Measurements from ENCODE around the gene CACNA1C.

Gene CACNA1C

DNA sequence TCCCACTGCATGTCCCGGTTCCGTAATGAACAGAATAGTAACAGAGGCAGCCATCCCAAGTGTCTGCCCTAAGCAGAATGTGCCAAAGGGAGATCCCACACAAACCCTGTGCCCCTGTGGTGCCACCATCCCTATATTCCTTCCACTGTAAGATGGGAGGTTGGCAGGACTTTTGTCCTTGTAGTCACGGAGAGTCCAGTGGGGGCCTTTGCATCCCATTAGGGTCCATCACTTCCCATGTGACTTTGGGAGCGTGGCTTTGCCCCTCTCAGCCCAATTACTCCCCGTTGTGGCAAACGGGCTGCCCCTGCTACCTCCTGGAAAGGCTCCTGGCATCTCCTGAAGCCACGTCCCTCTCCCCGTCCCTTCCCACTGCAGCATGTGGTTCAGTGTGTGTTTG lies 552.5 kb downstream of the CACNA1C start:
- DNase-seq (ENCODE audit: low spot score): no peak

GRCh38 chr12:2606186-2606910 lies 553.6 kb downstream of the CACNA1C start:
- DNase-seq (ENCODE audit: low spot score): no peak

- no peak for DNase-seq (ENCODE audit: low spot score)
These were observed 555.3 kb downstream of the CACNA1C start for GRCh38 chr12:2607881-2608607.

GRCh38 chr12:2608608-2608945 lies 555.8 kb downstream of the CACNA1C start:
- no peak for DNase-seq (ENCODE audit: low spot score)

DNA sequence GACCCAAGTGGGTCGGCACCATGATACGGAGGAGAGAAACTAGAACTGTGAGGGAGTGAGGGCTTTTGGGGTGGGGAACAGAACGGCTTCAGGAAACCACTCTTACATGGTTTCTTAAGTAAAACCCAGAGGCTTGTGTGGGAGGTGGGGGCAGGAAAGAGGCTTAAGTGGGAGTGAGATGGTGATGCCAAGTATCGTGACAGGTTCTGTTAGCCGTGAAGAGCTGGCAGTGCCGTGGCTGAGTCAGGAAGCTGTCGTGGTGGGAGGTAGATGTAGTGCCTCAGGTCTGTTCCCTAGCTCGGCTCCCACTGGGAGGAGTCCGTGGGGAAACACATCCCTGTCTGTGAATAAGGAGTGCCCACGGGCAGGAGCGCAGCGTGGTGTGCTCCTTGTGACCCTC lies 556.2 kb downstream of the CACNA1C start:
- DNase-seq (ENCODE audit: low spot score): no peak

DNA sequence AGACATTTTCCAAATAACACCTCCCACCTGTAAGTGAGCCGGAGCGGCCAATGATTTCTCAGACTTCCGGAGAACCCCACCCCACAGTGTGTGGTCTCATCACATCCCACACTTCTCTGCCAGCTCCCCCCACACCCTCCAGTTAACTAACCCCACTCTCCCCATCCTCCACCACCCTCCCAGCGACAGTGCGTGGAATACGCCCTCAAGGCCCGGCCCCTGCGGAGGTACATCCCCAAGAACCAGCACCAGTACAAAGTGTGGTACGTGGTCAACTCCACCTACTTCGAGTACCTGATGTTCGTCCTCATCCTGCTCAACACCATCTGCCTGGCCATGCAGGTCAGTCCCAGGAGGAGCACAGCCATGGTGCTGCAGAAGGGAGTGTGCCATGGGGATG lies 557.6 kb downstream of the CACNA1C start:
- no peak for DNase-seq (ENCODE audit: low spot score)

- no peak for DNase-seq (ENCODE audit: low spot score)
These were observed 560.7 kb downstream of the CACNA1C start for GRCh38 chr12:2613326-2614073.

- DNase-seq (ENCODE audit: low spot score): no peak
These were observed 561.6 kb downstream of the CACNA1C start for GRCh38 chr12:2614341-2614740.

- no peak for DNase-seq (ENCODE audit: low spot score)
These were observed 563.0 kb downstream of the CACNA1C start for GRCh38 chr12:2615665-2616402.

GRCh38 chr12:2616763-2617162 lies 564.0 kb downstream of the CACNA1C start:
- DNase-seq (ENCODE audit: low spot score): no peak

- DNase-seq (ENCODE audit: low spot score): no peak
These were observed 564.6 kb downstream of the CACNA1C start for GRCh38 chr12:2617365-2617764.

DNA sequence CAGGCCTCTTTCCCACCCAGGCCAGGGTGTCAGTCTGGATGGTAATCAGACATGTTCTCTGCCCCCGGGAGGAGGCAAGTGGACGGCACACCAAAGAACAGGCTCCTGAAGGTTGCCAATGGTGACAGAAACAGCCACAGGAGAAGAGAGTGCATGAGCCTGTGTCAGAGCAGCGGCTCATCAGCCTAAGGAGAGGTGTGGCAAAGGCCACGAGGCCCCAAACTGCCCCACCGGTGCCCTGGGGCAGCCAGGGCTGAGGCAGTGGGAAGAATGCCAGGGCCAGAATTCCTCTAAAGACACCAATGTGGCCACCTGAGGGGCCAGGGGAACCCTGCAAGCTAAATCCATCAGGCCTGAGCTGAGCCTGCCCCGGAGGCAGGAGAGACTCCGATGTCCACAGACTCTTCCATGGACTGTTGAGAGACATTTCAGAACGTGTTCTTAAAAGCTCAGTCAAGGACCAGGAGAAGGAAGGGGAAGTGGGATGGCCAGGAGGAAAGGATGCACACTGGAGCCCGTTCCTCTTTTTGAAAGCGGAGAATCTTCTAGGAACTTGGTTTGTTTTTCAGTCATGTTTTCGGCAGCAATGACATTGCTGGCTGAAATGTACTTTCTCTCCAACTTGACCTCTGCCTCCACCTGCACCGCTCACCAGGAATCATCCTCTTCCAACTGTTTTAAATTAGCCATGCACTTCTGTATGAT lies 565.7 kb downstream of the CACNA1C start:
- DNase-seq (ENCODE audit: low spot score): no peak

- no peak for DNase-seq (ENCODE audit: low spot score)
These were observed 566.3 kb downstream of the CACNA1C start for GRCh38 chr12:2619136-2619535.

DNA sequence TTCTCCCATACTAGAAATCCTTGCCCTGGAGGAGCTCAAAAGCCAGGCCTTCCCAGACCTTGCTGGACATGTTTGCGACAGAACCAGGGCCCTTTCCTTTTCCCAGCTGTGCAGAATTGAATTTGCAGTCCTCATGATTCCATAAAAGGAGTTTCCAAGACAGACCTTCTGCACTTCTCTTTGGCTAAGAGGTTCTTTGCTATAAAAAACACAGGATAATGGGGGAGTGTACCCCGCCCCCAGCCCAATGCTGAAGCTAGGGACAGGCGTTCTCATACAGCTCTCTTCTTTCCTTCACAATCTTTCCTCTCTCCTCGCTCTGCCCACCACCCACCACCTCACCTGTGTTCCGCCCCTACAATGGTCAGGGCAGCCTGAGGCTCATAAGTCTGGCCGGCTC lies 569.7 kb downstream of the CACNA1C start:
- no peak for DNase-seq (ENCODE audit: low spot score)

DNA sequence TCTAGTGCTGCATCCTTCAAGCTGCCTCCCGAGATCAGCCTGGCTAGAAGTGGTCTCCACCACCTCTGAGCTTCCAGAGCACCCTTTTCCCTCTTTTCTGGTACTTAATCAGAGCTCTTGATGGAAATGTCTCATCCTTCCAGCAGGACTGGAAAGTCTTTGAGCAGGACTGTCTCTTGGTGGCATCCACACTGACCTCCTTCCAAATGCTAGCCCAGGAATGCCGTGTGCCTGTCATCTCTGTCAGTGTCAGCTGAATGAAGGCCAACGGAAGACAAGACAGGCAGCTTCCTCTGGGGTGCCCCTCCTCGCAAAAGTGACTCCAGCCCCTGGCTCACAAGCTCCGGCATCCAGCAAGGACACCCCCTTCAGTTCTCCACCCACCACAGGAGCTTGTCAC lies 570.7 kb downstream of the CACNA1C start:
- no peak for DNase-seq (ENCODE audit: low spot score)

DNA sequence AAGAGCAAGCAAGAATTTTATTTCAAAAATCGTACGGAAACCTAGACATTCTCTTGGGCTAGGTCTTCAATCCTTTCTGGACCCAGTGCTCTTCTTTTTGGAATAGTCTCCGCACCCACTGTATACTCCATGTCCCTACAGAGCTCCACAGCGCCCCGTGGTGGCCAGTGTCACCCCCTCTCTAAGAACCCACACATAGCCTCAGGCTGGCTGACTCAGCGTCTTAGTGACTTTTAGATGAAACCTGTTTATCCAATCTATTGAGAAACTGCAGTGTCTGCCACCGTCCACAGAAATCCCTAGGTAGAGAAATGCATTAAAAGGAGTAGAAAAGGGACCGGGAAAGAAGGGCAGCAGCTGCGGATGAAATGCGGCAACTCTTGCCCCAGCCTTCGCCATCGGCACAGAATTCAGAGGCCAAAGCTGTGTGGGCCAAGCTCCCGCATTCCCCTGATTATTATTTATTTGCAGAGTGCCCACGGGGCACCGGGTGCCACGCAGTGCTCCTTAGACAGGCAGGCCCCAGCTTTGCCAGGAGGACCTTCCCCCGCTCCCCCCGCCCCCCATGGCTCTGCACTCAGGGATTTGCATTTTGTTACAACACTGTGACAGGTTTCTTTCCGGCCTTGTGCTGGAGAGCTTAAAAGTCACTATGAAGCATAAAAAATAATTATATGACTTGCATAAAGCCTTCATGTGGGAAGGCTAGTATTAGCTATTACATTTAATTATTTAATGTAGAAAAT lies 571.9 kb downstream of the CACNA1C start:
- peak; percentile 25 for DNase-seq (ENCODE audit: low spot score)

- no peak for DNase-seq (ENCODE audit: low spot score)
These were observed 572.5 kb downstream of the CACNA1C start for GRCh38 chr12:2625289-2625612.

GRCh38 chr12:2627076-2627834 lies 574.5 kb downstream of the CACNA1C start:
- no peak for DNase-seq (ENCODE audit: low spot score)

DNA sequence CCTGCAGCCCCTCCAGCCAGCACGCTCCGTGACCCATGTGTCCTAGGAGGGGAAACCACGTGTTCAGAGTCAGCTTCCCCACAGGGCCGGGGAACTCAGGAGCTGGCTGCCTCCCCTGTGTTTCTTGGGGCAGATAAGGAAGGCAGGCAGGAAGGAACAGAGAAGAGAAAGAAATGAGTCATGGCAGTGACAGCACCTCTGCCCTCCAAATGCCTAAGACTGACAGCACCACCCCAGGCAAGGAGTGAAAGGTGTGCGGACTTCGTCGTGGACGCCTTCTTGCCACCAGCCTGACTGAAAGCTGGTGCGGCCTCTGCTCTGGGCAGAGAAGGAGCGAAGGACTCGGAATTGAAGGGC lies 575.0 kb downstream of the CACNA1C start:
- DNase-seq (ENCODE audit: low spot score): no peak

DNA sequence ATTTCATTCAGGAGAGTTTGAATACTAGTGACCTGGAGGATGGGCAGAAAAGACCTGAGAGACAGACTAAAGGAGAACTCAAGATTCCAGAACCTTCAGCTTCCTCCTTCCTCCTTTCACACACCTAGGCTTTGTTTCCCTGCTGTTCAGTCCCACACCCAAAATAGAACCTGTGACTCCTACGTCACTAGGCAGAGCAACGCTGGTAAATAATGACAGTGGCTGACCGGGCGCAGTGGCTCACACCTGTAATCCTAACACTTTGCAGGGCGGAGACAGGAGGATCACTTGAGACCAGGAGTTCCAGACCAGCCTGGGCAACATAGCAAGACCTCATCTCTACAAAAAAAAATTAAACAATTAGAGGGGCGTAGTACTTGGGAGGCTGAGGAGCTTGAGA lies 575.6 kb downstream of the CACNA1C start:
- no peak for DNase-seq (ENCODE audit: low spot score)

- no peak for DNase-seq (ENCODE audit: low spot score)
These were observed 576.3 kb downstream of the CACNA1C start for GRCh38 chr12:2629051-2629450.

Measured in HuH-7.5 (cell line).